GM23338 (cell line): ENCODE measurements around the gene USP37. TPM values are rescaled to one million over a fixed set of nuclear protein-coding genes. Genes with fewer than 3 reads are reported as not detected.

Experiments used
- ATAC-seq: fragments of 200-7000 bp; cut with Tn5 transposase; 3 replicates; pipeline ENCODE4 v1.9.1; 2020
- DNase-seq: peaks from one replicate; pipeline ENCODE4 v3.0.0-alpha.2; 2015; ENCODE audit warnings: low spot score
- H2AFZ ChIP-seq: fragments of 200-600 bp; sonication (generic); 2 replicates; pipeline ENCODE4 v1.8.0; 2016; ENCODE audit warnings: antibody characterized with exemption, mild to moderate bottlenecking, moderate library complexity
- H3F3A ChIP-seq: fragments of 200-600 bp; sonication (generic); replicated peaks from 2 replicates; pipeline ENCODE4 v1.8.0; 2017; ENCODE audit warnings: antibody characterized with exemption, mixed run types, low read depth
- H3K27ac ChIP-seq: fragments of 200-600 bp; sonication (generic); 2 replicates; pipeline ENCODE4 v1.6.1; 2016; ENCODE audit warnings: low read depth
- H3K27me3 ChIP-seq: fragments of 200-600 bp; sonication (generic); 2 replicates; pipeline ENCODE4 v1.8.0; 2016; ENCODE audit warnings: mild to moderate bottlenecking, mixed run types, moderate library complexity; ENCODE audit not compliant: insufficient read depth
- H3K36me3 ChIP-seq: fragments of 200-600 bp; sonication (generic); 2 replicates; pipeline ENCODE4 v1.8.0; 2016; ENCODE audit warnings: mild to moderate bottlenecking; ENCODE audit not compliant: insufficient read depth
- H3K4me1 ChIP-seq: fragments of 200-600 bp; sonication (generic); 2 replicates; pipeline ENCODE4 v1.8.0; 2016; ENCODE audit warnings: mild to moderate bottlenecking, moderate library complexity; ENCODE audit not compliant: insufficient read depth
- H3K4me2 ChIP-seq: fragments of 200-600 bp; sonication (generic); 2 replicates; pipeline ENCODE4 v1.7.1; 2017; ENCODE audit warnings: mixed run types
- H3K4me3 ChIP-seq: fragments of 200-600 bp; sonication (generic); 2 replicates; pipeline ENCODE4 v1.6.1; 2016; ENCODE audit warnings: mixed run types
- H3K79me2 ChIP-seq: fragments of 200-600 bp; sonication (generic); replicated peaks from 2 replicates; pipeline ENCODE4 v1.8.0; 2017; ENCODE audit warnings: mild to moderate bottlenecking; ENCODE audit not compliant: insufficient read depth
- H3K9me2 ChIP-seq: fragments of 200-600 bp; sonication (generic); 2 replicates; pipeline ENCODE4 v1.8.0; 2017; ENCODE audit not compliant: insufficient read depth
- H4K20me1 ChIP-seq: fragments of 200-600 bp; sonication (generic); replicated peaks from 2 replicates; pipeline ENCODE4 v1.8.0; 2017; ENCODE audit warnings: mild to moderate bottlenecking; ENCODE audit not compliant: insufficient read depth
- H3K27ac Mint-ChIP-seq: 2 replicates; pipeline ENCODE4 v1.8.0; 2020; ENCODE audit warnings: inconsistent platforms, mild to moderate bottlenecking, moderate library complexity, mixed read lengths
- H3K27me3 Mint-ChIP-seq: 3 replicates; pipeline ENCODE4 v1.8.0; 2022; ENCODE audit warnings: low read depth, mild to moderate bottlenecking, moderate library complexity, mixed read lengths, inconsistent platforms; ENCODE audit not compliant: insufficient read depth, poor library complexity
- H3K36me3 Mint-ChIP-seq: 3 replicates; pipeline ENCODE4 v1.8.0; 2021; ENCODE audit warnings: low read depth, mild to moderate bottlenecking, inconsistent platforms, moderate library complexity, mixed read lengths
- H3K4me1 Mint-ChIP-seq: 3 replicates; pipeline ENCODE4 v1.8.0; 2020; ENCODE audit warnings: mild to moderate bottlenecking, inconsistent platforms, mixed read lengths
- H3K4me3 Mint-ChIP-seq: 3 replicates; pipeline ENCODE4 v1.8.0; 2021; ENCODE audit warnings: moderate library complexity, mild to moderate bottlenecking, inconsistent platforms, mixed read lengths
- H3K9me3 Mint-ChIP-seq: 3 replicates; pipeline ENCODE4 v1.8.0; 2020; ENCODE audit warnings: moderate library complexity, mild to moderate bottlenecking, inconsistent platforms, mixed read lengths
- CTCF ChIP-seq, 2 experiments: fragments of 200-600 bp in 1 of 2; sonication (generic) in 1 of 2; conservative IDR thresholded peaks; 2 replicates each; pipeline versions ENCODE4 v1.5.1 to v1.6.1; 2016 to 2017; ENCODE audit warnings: antibody characterized with exemption in 2 of 2, low read depth in 2 of 2, mild to moderate bottlenecking in 2 of 2, moderate library complexity in 1 of 2
- EZH2 ChIP-seq: fragments of 200-600 bp; sonication (generic); IDR thresholded peaks from one replicate; pipeline ENCODE4 v1.8.0; 2017; ENCODE audit warnings: antibody characterized with exemption, mild to moderate bottlenecking, low read depth; ENCODE audit not compliant: unreplicated experiment
- EZH2phosphoT487 ChIP-seq: fragments of 200-600 bp; sonication (generic); IDR thresholded peaks from one replicate; pipeline ENCODE4 v1.8.1; 2018; ENCODE audit warnings: antibody characterized with exemption; ENCODE audit not compliant: unreplicated experiment
- JUNB ChIP-seq: IDR thresholded peaks from one replicate; pipeline ENCODE4 v1.6.1; 2016; ENCODE audit warnings: antibody characterized with exemption; ENCODE audit not compliant: unreplicated experiment
- STAT1 ChIP-seq: IDR thresholded peaks from one replicate; pipeline ENCODE4 v1.6.1; 2016; ENCODE audit warnings: antibody characterized with exemption; ENCODE audit not compliant: unreplicated experiment
- ZNF331 ChIP-seq: fragments of 250-450 bp; sonication (Bioruptor Pico); IDR thresholded peaks from 2 replicates; pipeline ENCODE4 v1.5.0; 2020; ENCODE audit warnings: low read depth, mild to moderate bottlenecking, moderate library complexity
- ZNF462 ChIP-seq: fragments of 250-450 bp; sonication (Bioruptor Pico); IDR thresholded peaks from 2 replicates; pipeline ENCODE4 v1.5.0; 2020; ENCODE audit warnings: mild to moderate bottlenecking, moderate library complexity
- polyA plus RNA-seq: library from polyadenylated mRNA; unstranded; fragments of >200 nt; fragmentation: Nextera tagmentation; extraction: Ambion mirVana; gene quantifications from 2 replicates; pipeline ENCODE4 v1.2.1, GENCODE V29; 2016
- total RNA-seq: library from RNA; depleted of rRNA; stranded (reverse); fragments of >200 nt; shearing (Covaris generic); gene quantifications from 2 replicates; pipeline ENCODE4 v1.2.3, GENCODE V29; 2014

USP37 gene
- total and polyA plus RNA-seq, 2 experiments from 2014 or later: 8.2 to 21.0 TPM

GRCh38 chr2:218402491-218402901 lies 165.7 kb downstream of the USP37 start (continued):
- TF ChIP-seq JUNB (no peak), EZH2phosphoT487 (no peak), ZNF331 (no peak), STAT1 (no peak), CTCF (conservative IDR thresholded peaks at IDR 0.05; ENCODE audit: low read depth in 2 of 2) (no peak)

GRCh38 chr2:218401890-218402289 lies 166.3 kb downstream of the USP37 start:
- no peak overlapping the region for H3K4me3 ChIP-seq
- Mint-ChIP-seq H3K4me3 (no peak overlapping the region), H3K27ac (no peak overlapping the region), H3K36me3 (peaks cover 12% of the 10 kb centered on the region), H3K9me3 (no peaks in the 10 kb centered on the region), H3K4me1 (peaks cover 26% of the 10 kb centered on the region), H3K27me3 (peaks cover 33% of the 10 kb centered on the region)
- H3F3A ChIP-seq: peaks cover 12% of the 10 kb centered on the region
- H3K79me2 ChIP-seq: no peaks in the 10 kb centered on the region
- no peaks in the 10 kb centered on the region for H3K9me2 ChIP-seq
- H4K20me1 ChIP-seq: no peaks in the 10 kb centered on the region
- H3K4me2 ChIP-seq: no peak overlapping the region
- TF ChIP-seq EZH2: no peak
- TF ChIP-seq CTCF (conservative IDR thresholded peaks at IDR 0.05; ENCODE audit: low read depth in 2 of 2): no peak
- no peak for TF ChIP-seq ZNF462 (CRISPR knock-in tag)
- TF ChIP-seq STAT1: no peak
- no peaks in the 10 kb centered on the region for H3K36me3 ChIP-seq
- no peak overlapping the region for H3K27ac ChIP-seq
- ATAC-seq (no peak), DNase-seq (no peak)
- H3K4me1 ChIP-seq: peaks cover 24% of the 10 kb centered on the region
- peaks cover 26% of the 10 kb centered on the region for H3K27me3 ChIP-seq
- no peak overlapping the region for H2AFZ ChIP-seq
